ENCODE measurements around the gene INHBA. TPM values are rescaled to one million over a fixed set of nuclear protein-coding genes. Genes with fewer than 3 reads are reported as not detected.

INHBA gene
- polyA plus RNA-seq, 1 donor from 2014 or later: 0.19 TPM

GRCh38 chr7:41709621-41710020 is 6.7 kb upstream of the INHBA start:
- no peaks in the 10 kb centered on the region for H3K27me3 ChIP-seq (ENCODE audit: insufficient read depth, low read depth, low read length)
- H3K9ac ChIP-seq (ENCODE audit: low read length): no peak overlapping the region
- H3K36me3 ChIP-seq (ENCODE audit: insufficient read depth, low read length): no peaks in the 10 kb centered on the region
- no peak overlapping the region for H3K4me3 ChIP-seq (ENCODE audit: low read length)
- no peak overlapping the region for H3K4me2 ChIP-seq (ENCODE audit: low read length)
- no peaks in the 10 kb centered on the region for H3K9me2 ChIP-seq (ENCODE audit: insufficient read depth, low read length)
- no peak overlapping the region for H3K27ac ChIP-seq (ENCODE audit: low read length)
- H3K9me3 ChIP-seq (ENCODE audit: low read length): no peaks in the 10 kb centered on the region
- H2AFZ ChIP-seq (ENCODE audit: low read depth, low read length): no peak overlapping the region
- no peaks in the 10 kb centered on the region for H3F3A ChIP-seq (ENCODE audit: insufficient read depth, low read length, poor library complexity, severe bottlenecking)
- no peaks in the 10 kb centered on the region for H3K79me2 ChIP-seq (replicated peaks; ENCODE audit: insufficient read depth, low read length)
- no peaks in the 10 kb centered on the region for H4K20me1 ChIP-seq (ENCODE audit: insufficient read depth)
- no peak for TF ChIP-seq POLR2AphosphoS5 (IDR thresholded peaks at IDR 0.05)
- no peak for TF ChIP-seq RAD21 (conservative IDR thresholded peaks at IDR 0.05)
- no peak for TF ChIP-seq SMC3 (conservative IDR thresholded peaks at IDR 0.05; ENCODE audit: poor library complexity)
- TF ChIP-seq EP300 (conservative IDR thresholded peaks at IDR 0.05; ENCODE audit: poor library complexity, severe bottlenecking): no peak
- no peak for TF ChIP-seq EZH2 (IDR thresholded peaks at IDR 0.05; ENCODE audit: borderline replicate concordance, insufficient read depth, low read length, poor library complexity, severe bottlenecking)
- no peak for TF ChIP-seq REST (IDR thresholded peaks at IDR 0.05; ENCODE audit: borderline replicate concordance)
- TF ChIP-seq MXI1 (conservative IDR thresholded peaks at IDR 0.05; ENCODE audit: poor library complexity, severe bottlenecking): no peak
- no peak for TF ChIP-seq TAF1 (IDR thresholded peaks at IDR 0.05; ENCODE audit: low read depth)
- no peak for TF ChIP-seq CTCF (IDR thresholded peaks at IDR 0.05; ENCODE audit: poor library complexity, severe bottlenecking)

- no peak overlapping the region for H3K27ac ChIP-seq (ENCODE audit: low read length)
- no peaks in the 10 kb centered on the region for H3F3A ChIP-seq (ENCODE audit: insufficient read depth, low read length, poor library complexity, severe bottlenecking)
- no peaks in the 10 kb centered on the region for H3K79me2 ChIP-seq (replicated peaks; ENCODE audit: insufficient read depth, low read length)
- no peak overlapping the region for H3K9ac ChIP-seq (ENCODE audit: low read length)
- TF ChIP-seq MXI1 (conservative IDR thresholded peaks at IDR 0.05; ENCODE audit: poor library complexity, severe bottlenecking) (no peak), EZH2 (IDR thresholded peaks at IDR 0.05; ENCODE audit: borderline replicate concordance, insufficient read depth, low read length, poor library complexity, severe bottlenecking) (no peak), REST (IDR thresholded peaks at IDR 0.05; ENCODE audit: borderline replicate concordance) (no peak), SMC3 (conservative IDR thresholded peaks at IDR 0.05; ENCODE audit: poor library complexity) (no peak), RAD21 (conservative IDR thresholded peaks at IDR 0.05) (no peak), TAF1 (IDR thresholded peaks at IDR 0.05; ENCODE audit: low read depth) (no peak), CTCF (IDR thresholded peaks at IDR 0.05; ENCODE audit: poor library complexity, severe bottlenecking) (no peak), EP300 (conservative IDR thresholded peaks at IDR 0.05; ENCODE audit: poor library complexity, severe bottlenecking) (no peak), POLR2AphosphoS5 (IDR thresholded peaks at IDR 0.05) (no peak)
- no peaks in the 10 kb centered on the region for H3K27me3 ChIP-seq (ENCODE audit: insufficient read depth, low read depth, low read length)
- no peak overlapping the region for H2AFZ ChIP-seq (ENCODE audit: low read depth, low read length)
- H3K4me3 ChIP-seq (ENCODE audit: low read length): no peak overlapping the region
- no peak overlapping the region for H3K4me2 ChIP-seq (ENCODE audit: low read length)
- H3K9me2 ChIP-seq (ENCODE audit: insufficient read depth, low read length): no peaks in the 10 kb centered on the region
- H4K20me1 ChIP-seq (ENCODE audit: insufficient read depth): no peaks in the 10 kb centered on the region
- no peaks in the 10 kb centered on the region for H3K9me3 ChIP-seq (ENCODE audit: low read length)
- no peaks in the 10 kb centered on the region for H3K36me3 ChIP-seq (ENCODE audit: insufficient read depth, low read length)
Observed at GRCh38 chr7:41708581-41709358, 5.9 kb upstream of the INHBA start.

Measured in neural cell (in vitro differentiated cells).